Brain pericyte (primary cell): ENCODE measurements around the gene TBC1D24.

Source experiments
- DNase-seq: peaks from one replicate; pipeline ENCODE4 v3.0.0-alpha.2; 2012; ENCODE audit warnings: low read depth, low spot score

The TBC1D24 gene

GRCh38 chr16:2516391-2517240, 41.7 kb downstream of the TBC1D24 start:
- DNase-seq = no peak

DNA sequence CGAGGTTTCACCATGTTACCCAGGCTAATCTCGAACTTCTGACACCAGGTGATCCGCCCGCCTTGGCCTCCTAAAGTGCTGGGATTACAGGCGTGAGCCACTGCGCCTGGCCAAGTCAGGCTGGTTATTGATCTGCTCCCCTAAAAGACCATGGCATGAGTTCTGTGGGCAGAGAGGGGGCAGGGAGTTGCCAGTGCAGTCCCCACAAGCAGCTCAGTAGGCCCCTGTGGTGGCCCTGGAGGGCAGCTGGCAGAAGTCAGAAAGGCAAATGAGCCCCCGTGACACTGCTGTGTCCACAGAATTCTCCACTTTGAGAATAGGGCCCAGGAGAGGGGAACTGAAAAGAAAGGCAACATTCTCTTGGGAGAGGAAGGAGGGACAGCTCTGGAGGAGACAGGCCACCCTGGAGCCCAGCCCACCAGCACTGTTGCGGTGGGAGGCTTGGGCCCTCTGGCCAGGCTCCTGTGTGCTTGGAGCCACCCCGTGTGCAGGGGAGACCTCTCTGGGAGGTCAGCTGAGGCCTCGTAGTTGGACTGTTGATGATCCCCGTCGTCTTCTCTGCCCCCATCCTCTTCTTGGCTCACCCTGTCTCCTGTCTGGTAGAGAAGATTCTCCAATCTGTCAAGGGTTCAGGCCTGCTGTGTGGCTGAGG, 43.2 kb downstream of the TBC1D24 start:
- no peak for DNase-seq

DNA sequence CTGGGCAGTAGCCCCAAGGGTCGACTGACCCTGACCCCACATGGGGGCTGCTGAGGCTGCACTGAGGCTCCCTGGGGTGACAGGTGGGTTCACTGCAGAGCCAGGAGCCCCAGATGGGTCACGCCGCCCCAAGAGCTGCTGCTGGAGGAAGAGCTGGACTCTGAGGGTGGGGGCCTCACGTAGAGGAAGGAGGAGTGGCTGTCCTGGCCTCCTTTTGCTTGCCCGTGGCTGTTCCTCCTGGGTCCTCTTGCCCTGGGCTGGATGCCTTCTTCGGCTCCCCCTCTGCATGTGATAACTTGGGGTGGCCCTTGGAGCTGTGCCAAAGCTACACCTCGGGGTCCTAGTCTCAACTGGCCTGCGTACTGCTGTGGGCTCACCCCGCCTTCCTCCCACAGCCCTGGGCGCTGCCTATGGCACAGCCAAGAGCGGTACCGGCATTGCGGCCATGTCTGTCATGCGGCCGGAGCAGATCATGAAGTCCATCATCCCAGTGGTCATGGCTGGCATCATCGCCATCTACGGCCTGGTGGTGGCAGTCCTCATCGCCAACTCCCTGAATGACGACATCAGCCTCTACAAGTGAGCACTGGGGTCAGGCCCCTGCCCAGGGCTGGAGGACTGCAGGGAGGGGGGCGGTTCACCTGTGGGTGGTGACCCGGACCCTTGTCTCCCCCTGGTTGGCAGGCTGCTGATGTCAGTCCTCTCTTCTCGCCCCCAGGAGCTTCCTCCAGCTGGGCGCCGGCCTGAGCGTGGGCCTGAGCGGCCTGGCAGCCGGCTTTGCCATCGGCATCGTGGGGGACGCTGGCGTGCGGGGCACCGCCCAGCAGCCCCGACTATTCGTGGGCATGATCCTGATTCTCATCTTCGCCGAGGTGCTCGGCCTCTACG, 44.1 kb downstream of the TBC1D24 start:
- no peak for DNase-seq

DNA sequence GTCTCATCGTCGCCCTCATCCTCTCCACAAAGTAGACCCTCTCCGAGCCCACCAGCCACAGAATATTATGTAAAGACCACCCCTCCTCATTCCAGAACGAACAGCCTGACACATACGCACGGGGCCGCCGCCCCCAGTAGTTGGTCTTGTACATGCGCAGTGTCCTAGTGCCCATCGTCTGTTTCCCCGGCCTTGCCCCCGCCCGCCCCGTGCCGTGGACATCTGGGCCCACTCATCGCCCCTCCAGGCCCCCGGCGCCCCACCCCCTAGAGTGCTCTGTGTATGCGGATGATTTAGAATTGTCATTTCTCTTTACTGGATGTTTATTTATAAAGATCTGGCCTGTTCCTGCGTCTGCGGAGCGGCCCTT, 44.8 kb downstream of the TBC1D24 start:
- DNase-seq = no peak

DNA sequence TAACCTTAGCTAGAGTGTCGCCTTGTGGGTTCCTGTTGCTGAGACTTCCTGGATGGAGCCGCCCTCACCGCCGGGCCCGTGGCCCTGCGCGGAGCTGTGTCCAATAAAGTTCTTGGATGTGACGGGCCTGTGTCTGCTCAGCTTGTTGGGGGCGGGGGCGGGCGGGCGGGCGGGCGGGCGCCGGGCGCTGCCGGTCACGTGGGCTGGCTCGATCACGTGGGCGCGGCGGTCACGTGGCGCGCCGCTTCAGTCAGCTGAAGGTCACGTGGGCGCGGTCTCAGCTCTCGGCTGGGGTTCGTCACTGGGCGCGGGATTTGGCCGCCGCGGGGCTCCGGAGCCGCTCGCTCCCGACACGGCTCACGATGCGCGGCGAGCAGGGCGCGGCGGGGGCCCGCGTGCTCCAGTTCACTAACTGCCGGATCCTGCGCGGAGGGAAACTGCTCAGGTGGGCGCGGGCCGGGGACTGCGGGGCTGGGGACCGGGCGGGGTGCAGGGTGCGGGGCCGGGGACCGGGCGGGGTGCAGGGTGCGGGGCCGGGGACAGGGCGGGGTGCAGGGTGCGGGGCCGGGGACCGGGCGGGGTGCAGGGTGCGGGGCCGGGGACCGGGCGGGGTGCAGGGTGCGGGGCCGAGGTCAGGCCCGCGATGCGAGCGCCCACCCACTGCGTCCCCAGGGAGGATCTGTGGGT, 45.3 kb downstream of the TBC1D24 start, which contains the start of gene AMDHD2:
TSS of gene AMDHD2 (plus strand) at position 275 of the 687 bp plus-strand sequence. CDS start at position 363, 88 bp downstream.
- no peak for DNase-seq

DNA sequence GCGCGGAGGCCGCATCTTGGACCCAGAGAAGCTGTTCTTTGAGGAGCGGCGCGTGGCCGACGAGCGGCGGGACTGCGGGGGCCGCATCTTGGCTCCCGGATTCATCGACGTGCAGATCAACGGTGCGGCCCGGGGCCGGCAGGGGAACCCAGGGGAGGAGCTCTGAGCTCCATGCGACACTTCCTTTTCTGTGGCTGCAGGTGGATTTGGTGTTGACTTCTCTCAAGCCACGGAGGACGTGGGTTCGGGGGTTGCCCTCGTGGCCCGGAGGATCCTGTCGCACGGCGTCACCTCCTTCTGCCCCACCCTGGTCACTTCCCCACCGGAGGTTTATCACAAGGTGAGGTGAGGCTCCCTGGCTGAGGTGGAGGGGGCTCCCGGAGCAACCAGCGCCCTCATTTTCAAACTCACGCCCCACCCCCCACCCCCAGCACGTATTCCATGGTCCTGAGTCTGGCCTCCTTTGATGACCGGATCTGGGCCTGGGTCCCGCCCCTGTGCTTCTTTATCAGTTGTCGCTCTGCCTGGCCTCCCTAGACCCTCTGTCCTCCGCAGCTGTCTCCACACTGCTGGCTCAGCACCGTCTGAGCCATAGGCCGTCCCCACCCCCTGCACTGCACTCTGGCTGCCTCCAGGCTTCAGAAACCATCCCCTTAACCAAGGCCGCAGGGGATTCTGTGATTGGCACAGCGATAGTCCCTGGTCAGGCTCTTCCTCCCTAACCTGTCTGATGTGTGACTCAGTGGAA, 46.0 kb downstream of the TBC1D24 start:
- DNase-seq = no peak

DNA sequence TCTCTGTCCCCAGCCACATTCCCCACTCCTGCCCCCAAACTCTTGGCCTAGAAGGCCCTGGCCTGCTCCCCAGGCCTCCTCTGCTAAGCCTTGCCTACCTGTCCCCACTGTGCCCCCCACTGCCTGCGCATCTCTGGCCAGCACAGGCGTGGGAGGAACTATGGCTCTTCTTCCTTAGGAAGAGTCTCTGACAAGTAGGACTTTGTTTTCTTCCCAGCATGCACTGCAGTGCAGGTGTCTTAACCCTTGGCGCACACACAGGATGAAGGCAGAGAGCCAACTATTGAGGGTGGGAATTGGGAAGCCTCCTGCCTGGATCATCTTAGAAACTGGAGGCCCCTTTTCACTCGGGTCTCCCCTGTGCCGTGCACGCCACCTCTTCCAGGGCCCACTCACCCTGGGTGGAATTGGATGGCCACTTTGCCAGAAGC, 48.9 kb downstream of the TBC1D24 start:
- DNase-seq = no peak

DNA sequence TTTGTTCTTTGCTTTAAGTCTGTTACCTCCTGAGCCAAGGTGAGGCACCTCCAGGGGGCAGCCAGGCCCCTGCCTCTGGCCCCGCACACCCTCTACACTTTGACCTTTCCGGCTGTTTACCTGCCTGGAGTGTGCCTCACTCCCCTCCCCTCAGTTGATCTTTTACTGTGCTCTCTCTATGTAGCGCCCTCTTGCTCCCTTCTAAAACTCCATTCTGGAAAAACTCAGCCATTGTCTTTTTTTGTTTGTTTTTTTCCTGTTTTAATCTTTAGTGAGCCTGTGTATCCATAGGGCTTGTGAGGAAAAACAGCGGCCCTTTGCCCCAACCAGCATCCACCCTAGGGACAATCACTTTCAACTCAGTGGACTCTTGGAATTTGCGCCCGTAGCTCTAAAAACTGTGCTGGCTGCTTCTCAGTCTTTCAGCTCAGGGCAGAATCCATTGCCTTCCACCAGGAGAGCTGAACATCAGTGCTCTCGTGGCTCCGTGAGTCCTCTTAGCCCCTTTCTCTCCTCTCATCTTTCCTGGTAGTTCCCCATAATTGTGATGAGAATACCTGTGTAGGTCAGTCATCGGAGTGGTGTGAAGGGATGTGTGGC, 49.5 kb downstream of the TBC1D24 start:
- no peak for DNase-seq

DNA sequence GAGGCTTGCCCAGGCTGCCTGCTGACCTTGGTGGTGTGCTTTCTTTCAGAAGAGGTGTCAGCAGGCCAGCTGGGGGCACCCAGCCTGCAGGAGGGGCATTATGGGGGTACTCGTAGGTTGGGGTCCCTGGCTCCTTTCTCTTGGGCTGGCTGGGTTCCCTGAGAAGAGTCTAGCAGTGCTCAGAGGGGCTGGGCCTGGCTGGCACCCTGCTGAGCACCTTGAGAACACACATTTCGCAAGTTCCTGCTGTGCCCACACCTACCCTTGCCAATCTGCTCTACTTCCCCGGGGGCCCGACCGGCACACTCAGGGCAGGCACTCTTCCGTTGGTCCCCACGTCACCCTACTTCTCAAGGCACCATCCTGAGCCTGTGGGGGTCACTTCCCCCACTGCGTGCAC, 51.2 kb downstream of the TBC1D24 start:
- no peak for DNase-seq

- DNase-seq = no peak
Observed at GRCh38 chr16:2527071-2527783, 52.3 kb downstream of the TBC1D24 start.

DNA sequence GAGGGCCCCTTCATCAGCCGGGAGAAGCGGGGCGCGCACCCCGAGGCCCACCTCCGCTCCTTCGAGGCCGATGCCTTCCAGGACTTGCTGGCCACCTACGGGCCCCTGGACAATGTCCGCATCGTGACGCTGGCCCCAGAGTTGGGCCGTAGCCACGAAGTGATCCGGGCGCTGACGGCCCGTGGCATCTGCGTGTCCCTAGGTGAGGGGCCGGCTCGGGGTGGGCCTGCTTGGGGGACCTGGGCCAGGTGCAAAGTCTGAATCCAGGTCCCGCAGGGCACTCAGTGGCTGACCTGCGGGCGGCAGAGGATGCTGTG, 52.8 kb downstream of the TBC1D24 start:
- DNase-seq = no peak

GRCh38 chr16:2528161-2529060, 53.5 kb downstream of the TBC1D24 start:
- DNase-seq = no peak

DNA sequence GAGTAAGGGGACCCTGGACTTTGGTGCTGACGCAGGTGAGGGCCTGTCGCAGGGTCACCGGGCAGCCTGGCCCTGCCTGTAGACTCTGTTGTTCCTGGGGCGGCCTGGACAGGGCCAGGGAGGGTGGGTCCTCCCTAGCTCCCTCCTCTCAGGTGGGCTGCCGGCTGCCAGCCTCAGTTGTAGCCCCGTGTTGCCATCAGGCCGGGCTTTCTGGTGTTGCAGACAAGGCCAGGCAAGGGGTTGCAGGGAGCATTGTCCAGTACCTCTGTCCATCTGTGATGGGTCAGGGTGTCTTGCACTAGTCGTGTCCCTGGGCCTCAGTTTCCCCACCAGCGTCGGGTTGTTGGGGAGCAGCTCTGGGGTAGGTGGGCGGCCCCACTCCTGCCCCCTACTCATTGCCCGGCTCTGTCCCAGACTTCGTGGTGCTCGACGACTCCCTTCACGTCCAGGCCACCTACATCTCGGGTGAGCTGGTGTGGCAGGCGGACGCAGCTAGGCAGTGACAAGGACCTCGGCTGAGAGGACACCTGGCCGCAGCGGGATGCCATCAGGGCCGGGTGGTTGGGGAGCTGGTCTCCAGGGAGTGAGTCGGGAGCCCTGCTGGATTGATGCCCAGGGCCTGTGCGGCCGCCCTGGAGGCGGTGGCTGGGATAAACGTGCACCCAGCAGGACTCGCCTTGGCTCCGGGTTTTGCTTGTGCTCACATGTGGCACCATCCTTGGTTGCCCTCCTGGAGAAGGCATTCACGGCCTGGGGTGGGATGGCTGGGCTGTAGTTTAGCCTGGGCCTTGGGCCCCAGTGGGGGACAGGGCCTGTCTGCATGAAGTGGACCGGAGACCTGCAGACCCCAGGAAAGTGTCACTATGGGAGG, 54.4 kb downstream of the TBC1D24 start:
- DNase-seq = no peak

DNA sequence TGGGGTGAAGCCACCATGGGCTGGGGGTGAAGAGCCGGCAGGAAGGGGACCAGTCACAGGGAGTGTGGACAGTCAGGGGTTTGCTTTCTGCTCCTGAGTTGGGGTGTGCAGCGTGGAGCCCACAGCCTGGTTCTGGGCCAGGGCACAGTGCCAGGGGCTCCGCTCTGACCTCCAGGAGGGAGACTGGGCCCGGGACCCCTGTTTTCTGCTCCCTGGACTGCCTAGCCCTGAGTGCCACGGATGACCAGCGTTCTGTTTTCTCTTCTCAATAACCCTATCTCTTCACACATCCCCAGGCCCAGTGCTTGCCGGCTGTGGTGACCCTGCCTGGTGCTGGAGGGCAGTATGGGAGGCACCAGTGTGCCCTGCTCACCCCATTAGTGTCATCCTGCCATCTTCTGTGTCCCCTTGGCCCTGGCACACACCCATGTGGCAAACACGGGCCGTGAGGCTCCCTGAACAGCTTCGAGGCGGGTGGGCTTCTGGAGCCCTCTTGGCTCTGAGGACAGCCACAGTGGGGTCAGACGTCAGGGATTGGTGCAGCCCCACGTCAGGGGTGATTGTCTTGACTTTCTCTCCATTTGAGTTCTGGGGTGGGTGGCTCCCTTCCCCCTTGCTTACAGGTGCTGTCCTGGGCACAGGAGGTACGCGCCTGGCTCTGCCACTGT, 55.2 kb downstream of the TBC1D24 start:
- no peak for DNase-seq

GRCh38 chr16:2530629-2531318, 55.8 kb downstream of the TBC1D24 start:
- no peak for DNase-seq

- no peak for DNase-seq
Observed at GRCh38 chr16:2531371-2531695, 56.4 kb downstream of the TBC1D24 start, which contains the start of gene CEMP1. TSS of gene CEMP1 (minus strand) at chr16:2531408. CDS start at chr16:2531073, 335 bp downstream.
